Fibroblast of pulmonary artery (primary cell): ENCODE results near the gene NTSR2.

Experiments
- DNase-seq: peaks from one replicate; pipeline ENCODE4 v3.0.0-alpha.2; 2010; ENCODE audit warnings: low read depth
- H3K4me3 ChIP-seq: replicated peaks from 2 replicates; pipeline ENCODE4 v1.5.1; 2011; ENCODE audit warnings: low read depth, mild to moderate bottlenecking, control low read depth, low read length, moderate library complexity
- CTCF ChIP-seq: IDR thresholded peaks from 2 replicates; pipeline ENCODE4 v1.5.1; 2011; ENCODE audit warnings: mild to moderate bottlenecking, control low read depth, low read length, inconsistent platforms; ENCODE audit errors: missing control alignments

NTSR2 gene

GRCh38 chr2:11617984-11618707, 51.8 kb downstream of the NTSR2 start:
- no peak for DNase-seq
- TF ChIP-seq CTCF: no peak
- H3K4me3 ChIP-seq: no peak overlapping the region

- no peak for TF ChIP-seq CTCF
- DNase-seq: no peak
- H3K4me3 ChIP-seq: no peak overlapping the region
These were observed 52.5 kb downstream of the NTSR2 start for GRCh38 chr2:11617527-11617926.

- DNase-seq: no peak
- no peak overlapping the region for H3K4me3 ChIP-seq
- TF ChIP-seq CTCF: no peak
These were observed 53.1 kb downstream of the NTSR2 start for GRCh38 chr2:11616851-11617415.

- no peak overlapping the region for H3K4me3 ChIP-seq
- TF ChIP-seq CTCF: no peak
- no peak for DNase-seq
These were observed 53.8 kb downstream of the NTSR2 start for GRCh38 chr2:11616097-11616687.

GRCh38 chr2:11615209-11615608, 54.8 kb downstream of the NTSR2 start:
- DNase-seq: no peak
- no peak overlapping the region for H3K4me3 ChIP-seq
- no peak for TF ChIP-seq CTCF

GRCh38 chr2:11613297-11613696, 56.7 kb downstream of the NTSR2 start:
- H3K4me3 ChIP-seq: no peak overlapping the region
- no peak for DNase-seq
- no peak for TF ChIP-seq CTCF
